CD14-positive monocyte (primary cell): ENCODE measurements around the gene GINS1. TPM values are rescaled to one million over a fixed set of nuclear protein-coding genes. Genes with fewer than 3 reads are reported as not detected.

Experiments
- DNase-seq, 3 donors: peaks; one replicate each; pipeline ENCODE4 v3.0.0-alpha.2; 2011 to 2022
- H2AFZ ChIP-seq: 2 replicates; pipeline ENCODE4 v1.6.0; 2012; ENCODE audit warnings: mild to moderate bottlenecking, low read depth, low read length, inconsistent platforms; ENCODE audit not compliant: insufficient read depth, poor library complexity, severe bottlenecking
- H3K27ac ChIP-seq, 2 donors: 1 replicate in 1 of 2; 2 replicates in 1 of 2; pipeline ENCODE4 v1.5.1; 2012 to 2013; ENCODE audit warnings: low read length in 2 of 2, control low read depth in 1 of 2, inconsistent platforms in 1 of 2, low read depth in 1 of 2, mild to moderate bottlenecking in 1 of 2
- H3K27me3 ChIP-seq, 2 donors: one replicate each; pipeline versions ENCODE4 v1.6.0 to v1.6.1; 2011 to 2013; ENCODE audit warnings: low read length in 2 of 2; ENCODE audit not compliant: control insufficient read depth in 2 of 2, insufficient read depth in 2 of 2
- H3K36me3 ChIP-seq, 2 donors: replicated peaks in 1 of 2; 1 replicate in 1 of 2; 2 replicates in 1 of 2; pipeline versions ENCODE4 v1.5.1 to v1.6.1; 2012 to 2013; ENCODE audit warnings: low read length in 2 of 2, control low read depth in 1 of 2, inconsistent platforms in 1 of 2, mild to moderate bottlenecking in 1 of 2; ENCODE audit not compliant: insufficient read depth in 2 of 2, control insufficient read depth in 1 of 2
- H3K4me1 ChIP-seq, 2 donors: 1 replicate in 1 of 2; 2 replicates in 1 of 2; pipeline versions ENCODE4 v1.5.1 to v1.6.1; 2012 to 2013; ENCODE audit warnings: low read length in 2 of 2, control low read depth in 1 of 2, inconsistent platforms in 1 of 2, mild to moderate bottlenecking in 1 of 2, moderate library complexity in 1 of 2; ENCODE audit not compliant: insufficient read depth in 2 of 2, control insufficient read depth in 1 of 2
- H3K4me2 ChIP-seq: replicated peaks from 2 replicates; pipeline ENCODE3; 2012; ENCODE audit warnings: low read length, moderate library complexity, mild to moderate bottlenecking; ENCODE audit not compliant: poor library complexity, severe bottlenecking; ENCODE audit errors: extremely low read depth
- H3K4me3 ChIP-seq, 3 experiments: fragments of 200-600 bp in 1 of 3; sonication (generic) in 1 of 3; replicated peaks in 1 of 3; 1 replicate in 2 of 3; 2 replicates in 1 of 3; pipeline ENCODE4 v1.5.1; 2011 to 2013; ENCODE audit warnings: low read length in 3 of 3, mild to moderate bottlenecking in 3 of 3, control low read depth in 2 of 3, low read depth in 2 of 3, inconsistent platforms in 1 of 3, moderate library complexity in 1 of 3
- H3K79me2 ChIP-seq: 2 replicates; pipeline ENCODE4 v1.6.0; 2012; ENCODE audit warnings: mild to moderate bottlenecking, control low read depth, inconsistent platforms, low read length, moderate library complexity; ENCODE audit not compliant: insufficient read depth
- H3K9ac ChIP-seq: 2 replicates; pipeline ENCODE4 v1.6.0; 2017; ENCODE audit warnings: low read length, mild to moderate bottlenecking; ENCODE audit not compliant: insufficient read depth, poor library complexity, severe bottlenecking
- H3K9me3 ChIP-seq, 2 donors: replicated peaks in 1 of 2; 1 replicate in 1 of 2; 2 replicates in 1 of 2; pipeline versions ENCODE4 v1.5.1 to v1.6.1; 2012 to 2013; ENCODE audit warnings: low read length in 2 of 2, control low read depth in 1 of 2; ENCODE audit not compliant: control insufficient read depth in 1 of 2, insufficient read depth in 1 of 2
- H4K20me1 ChIP-seq: 2 replicates; pipeline ENCODE4 v1.6.0; 2012; ENCODE audit warnings: mild to moderate bottlenecking, low read length, control low read depth, moderate library complexity; ENCODE audit not compliant: insufficient read depth
- H3K27ac Mint-ChIP-seq, 7 donors: one replicate each; pipeline ENCODE4 v1.8.0; 2020; ENCODE audit warnings: mild to moderate bottlenecking in 7 of 7, mixed read lengths in 7 of 7, moderate library complexity in 6 of 7, inconsistent platforms in 2 of 7
- H3K27me3 Mint-ChIP-seq, 3 donors: one replicate each; pipeline ENCODE4 v1.8.0; 2021 to 2022; ENCODE audit warnings: low read depth in 3 of 3, mild to moderate bottlenecking in 3 of 3, mixed read lengths in 3 of 3, moderate library complexity in 3 of 3, inconsistent platforms in 1 of 3
- H3K36me3 Mint-ChIP-seq, 2 donors: one replicate each; pipeline ENCODE4 v1.8.0; 2020; ENCODE audit warnings: mixed read lengths in 2 of 2, inconsistent platforms in 1 of 2, mild to moderate bottlenecking in 1 of 2
- H3K4me1 Mint-ChIP-seq: one replicate; pipeline ENCODE4 v1.8.0; 2020; ENCODE audit warnings: mild to moderate bottlenecking, mixed read lengths
- H3K4me3 Mint-ChIP-seq, 2 donors: one replicate each; pipeline ENCODE4 v1.8.0; 2020; ENCODE audit warnings: mild to moderate bottlenecking in 2 of 2, mixed read lengths in 2 of 2, moderate library complexity in 1 of 2
- H3K9me3 Mint-ChIP-seq, 7 donors: one replicate each; pipeline ENCODE4 v1.8.0; 2020 to 2022; ENCODE audit warnings: mixed read lengths in 7 of 7, mild to moderate bottlenecking in 6 of 7, moderate library complexity in 6 of 7, inconsistent platforms in 2 of 7
- CTCF ChIP-seq: fragments of 200-600 bp; IDR thresholded peaks from one replicate; pipeline ENCODE4 v1.8.0; 2022; ENCODE audit warnings: antibody characterized with exemption, mild to moderate bottlenecking
- WGBS: methylation state at CpG from one replicate; pipeline ENCODE4 v1.1.5; 2013; ENCODE audit warnings: missing lambda C conversion rate; ENCODE audit not compliant: insufficient coverage; 5-methylcytosine and 5-hydroxymethylcytosine counted together
- intact Hi-C, 2 donors: fragments of 100-400 bp; cut with micrococcal nuclease; formaldehyde crosslinking; loops; one replicate each; pipeline versions ENCODE4 v1.15.0 to v1.15.1; 2023
- polyA plus RNA-seq, 3 donors: library from polyadenylated mRNA; depleted of rRNA in 1 of 3; unstranded in 2 of 3; stranded (reverse) in 1 of 3; fragments of 300-500 nt in 2 of 3; fragments of >200 nt in 1 of 3; fragmentation: Illumina TruSeq in 2 of 3; gene quantifications; 1 replicate in 2 of 3; 2 replicates in 1 of 3; pipeline ENCODE4 v1.2.3, GENCODE V29; 2012 to 2021

The GINS1 gene
- polyA plus RNA-seq, 3 donors: 0.16 to 0.48 (median 0.28) TPM

- Histone ChIP-seq H3K9ac (no peak overlapping the region), H3K9me3 (no peaks in the 10 kb centered on the region), H3K27me3 (no peaks in the 10 kb centered on the region), H2AFZ (no peak overlapping the region), H3K36me3 (no peaks in the 10 kb centered on the region), H3K4me1 (peaks cover 12 to 15% of the 10 kb centered on the region in 2 donors), H3K27ac (no peak overlapping the region), H3K4me3 (no peak overlapping the region), H3K4me2 (no peak overlapping the region), H3K79me2 (peaks cover 58% of the 10 kb centered on the region), H4K20me1 (peaks cover 5% of the 10 kb centered on the region)
- H3K4me1 Mint-ChIP-seq: peaks cover 25% of the 10 kb centered on the region
- intact Hi-C loops: no loop called here
- peaks cover 0 to 3% (median 0%) of the 10 kb centered on the region in 7 donors for H3K9me3 Mint-ChIP-seq
- H3K27me3 Mint-ChIP-seq: peaks cover 0 to 2% (median 0%) of the 10 kb centered on the region in 3 donors
- DNase-seq: no peak
- WGBS: no CpG with 5 or more reads among the region's 2 CpGs
- no peak overlapping the region for H3K4me3 Mint-ChIP-seq
- peak overlapping the region in 1 of 7 donors; percentile 30 for H3K27ac Mint-ChIP-seq
- H3K36me3 Mint-ChIP-seq: peaks cover 12 to 14% of the 10 kb centered on the region in 2 donors
- no peak for TF ChIP-seq CTCF
Observed at GRCh38 chr20:25364879-25365699, 42.4 kb upstream of the GINS1 start.

DNA sequence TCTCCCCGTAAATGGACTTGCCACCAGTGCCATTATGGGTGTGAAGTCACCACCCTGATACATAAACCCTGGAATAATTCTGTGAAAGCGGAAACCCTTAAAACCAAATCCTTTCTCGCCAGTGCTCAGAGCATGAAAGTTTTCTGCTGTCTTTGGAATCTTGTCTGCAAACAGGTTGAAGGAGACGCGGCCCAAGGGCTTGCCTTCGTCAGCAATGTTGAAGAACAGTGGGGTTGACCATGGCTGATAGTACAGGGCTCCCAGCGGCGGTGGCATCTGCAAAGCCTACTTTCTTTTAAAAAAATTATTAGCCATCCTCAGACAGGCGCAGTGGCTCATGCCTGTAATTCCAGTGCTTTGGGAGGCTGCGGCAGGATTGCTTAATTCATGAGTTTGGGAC lies 38.9 kb upstream of the GINS1 start:
- H3K36me3 Mint-ChIP-seq: peaks cover 15 to 18% of the 10 kb centered on the region in 2 donors

More for the DNA sequence above, 38.9 kb upstream of the GINS1 start:
- Mint-ChIP-seq H3K27me3 (peaks cover 0 to 2% (median 0%) of the 10 kb centered on the region in 3 donors), H3K4me3 (no peak overlapping the region), H3K4me1 (peaks cover 24% of the 10 kb centered on the region), H3K27ac (no peak overlapping the region), H3K9me3 (peaks cover 0 to 3% (median 0%) of the 10 kb centered on the region in 7 donors)
- Histone ChIP-seq H4K20me1 (peaks cover 15% of the 10 kb centered on the region), H3K9me3 (no peaks in the 10 kb centered on the region), H3K27me3 (no peaks in the 10 kb centered on the region), H3K79me2 (peaks cover 67% of the 10 kb centered on the region), H3K4me2 (no peak overlapping the region), H3K9ac (no peak overlapping the region), H3K36me3 (no peaks in the 10 kb centered on the region), H3K4me3 (no peak overlapping the region), H2AFZ (no peak overlapping the region), H3K27ac (no peak overlapping the region), H3K4me1 (no peaks in the 10 kb centered on the region)
- TF ChIP-seq CTCF: no peak
- no peak for DNase-seq
- 100% methylated on average over 3 of the region's 10 CpGs for WGBS
- intact Hi-C loops: no loop called here
